Measurements from ENCODE around the gene HBEGF. TPM values are rescaled to one million over a fixed set of nuclear protein-coding genes. Genes with fewer than 3 reads are reported as not detected.

The HBEGF gene
- total RNA-seq, 1 experiment from 2014 or later, result 12.3 TPM

DNA sequence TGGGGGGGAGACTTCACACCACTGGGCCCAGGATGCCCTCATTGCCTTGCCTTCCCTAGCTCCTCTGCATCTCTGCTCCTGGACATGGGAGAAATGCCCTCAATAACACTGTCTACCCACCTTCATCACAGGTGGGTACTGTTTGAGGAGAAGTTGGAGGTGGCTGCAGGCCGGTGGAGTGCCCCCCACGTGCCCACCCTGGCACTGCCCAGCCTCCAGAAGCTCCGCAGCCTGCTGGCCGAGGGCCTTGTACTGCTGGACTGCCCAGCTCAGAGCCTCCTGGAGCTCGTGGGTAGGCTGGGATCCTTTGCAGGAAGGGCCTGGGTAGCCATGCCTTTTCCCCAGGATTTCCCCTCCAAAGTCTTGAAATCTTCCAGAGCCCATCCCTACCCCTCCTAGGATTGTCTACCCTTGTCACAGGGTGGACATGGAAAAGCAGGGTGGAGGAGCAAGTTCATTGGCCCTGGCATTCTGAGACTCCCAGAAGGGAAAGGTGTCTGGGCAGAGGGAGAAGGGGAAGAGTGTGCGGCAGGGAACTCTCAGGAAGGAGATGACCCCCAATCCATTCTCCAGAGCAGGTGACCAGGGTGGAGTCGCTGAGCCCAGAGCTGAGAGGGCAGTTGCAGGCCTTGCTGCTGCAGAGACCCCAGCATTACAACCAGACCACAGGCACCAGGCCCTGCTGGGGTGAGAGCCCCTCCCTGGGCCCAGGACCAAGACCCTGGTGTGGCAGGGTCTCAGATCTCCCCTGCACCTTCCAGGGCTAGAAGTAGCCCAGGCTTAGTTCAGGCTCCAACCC, 14.5 kb upstream of the HBEGF start:
- peaks cover 3 to 37% of the 10 kb centered on the region in 2 experiments; a peak in 3 of 4 replicates for H3K4me1 ChIP-seq (ENCODE audit: control insufficient read depth in 1 of 2, insufficient read depth in 2 of 2, low read length in 2 of 2)
- CTCF ChIA-PET, result interaction anchor here (1.0 to 3.5 kb wide), 6 partner anchors 9 to 359 kb away, joined by 4 to 186 read pairs (median 8); partner anchors contain the start of gene HBEGF
- no peaks in the 10 kb centered on the region for H4K20me1 ChIP-seq (ENCODE audit: insufficient read depth)
- no TSS peak for BruUV-seq (replicated peaks)
- no peaks in the 10 kb centered on the region for H3K36me3 ChIP-seq (ENCODE audit: control insufficient read depth in 1 of 2, insufficient read depth in 2 of 2, low read length in 2 of 2)
- no peak overlapping the region for H3K4me3 ChIP-seq (replicated peaks in 1 of 2; ENCODE audit: low read depth in 1 of 2, low read length in 2 of 2)
- H3K27me3 ChIP-seq (ENCODE audit: insufficient read depth, low read length), result no peaks in the 10 kb centered on the region
- no peaks in the 10 kb centered on the region for H3K79me2 ChIP-seq (ENCODE audit: insufficient read depth, low read length)
- no peak overlapping the region for H3K4me2 ChIP-seq (ENCODE audit: low read length)
- H3K9me2 ChIP-seq (ENCODE audit: insufficient read depth), result no peaks in the 10 kb centered on the region
- no peak overlapping the region for H3K27ac ChIP-seq (ENCODE audit: low read depth, low read length)
- intact Hi-C loops (cut with micrococcal nuclease), result no loop called here
- POLR2A ChIA-PET, result no interaction called here
- H3K9me3 ChIP-seq (ENCODE audit: control insufficient read depth in 1 of 2, insufficient read depth in 1 of 2, low read depth in 1 of 2, low read length in 2 of 2), result no peaks in the 10 kb centered on the region
- H3K9ac ChIP-seq (ENCODE audit: low read length), result no peak overlapping the region
- DNase-seq (ENCODE audit: low read depth, low spot score), result no peak
- no peak overlapping the region for H2AFZ ChIP-seq (ENCODE audit: low read depth, low read length, poor library complexity, severe bottlenecking)
- no peak for ATAC-seq
- RAD21 ChIA-PET (ENCODE audit: low non-redundant PET in 1 of 2, low total read pairs in 2 of 2, uncharacterized antibody in 2 of 2, unreplicated experiment in 2 of 2), result interaction anchor here in 1 of 2 experiments (0.6 kb wide), 1 partner anchor 351 kb away, joined by 3 read pairs; no protein-coding TSS in a partner anchor
- TF ChIP-seq ZBTB33 (IDR thresholded peaks at IDR 0.05; ENCODE audit: extremely low read depth, insufficient replicate concordance, low read length) (no peak), ELF1 (IDR thresholded peaks at IDR 0.05; ENCODE audit: borderline replicate concordance, low read depth) (no peak), CEBPB (IDR thresholded peaks at IDR 0.05; ENCODE audit: low read depth) (no peak)
- TF ChIP-seq, protein P1, sequence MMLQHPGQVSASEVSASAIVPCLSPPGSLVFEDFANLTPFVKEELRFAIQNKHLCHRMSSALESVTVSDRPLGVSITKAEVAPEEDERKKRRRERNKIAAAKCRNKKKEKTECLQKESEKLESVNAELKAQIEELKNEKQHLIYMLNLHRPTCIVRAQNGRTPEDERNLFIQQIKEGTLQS (IDR thresholded peaks at IDR 0.05), result no peak

GRCh38 chr5:140360101-140360500, 13.7 kb upstream of the HBEGF start, which contains the start of gene SLC4A9:
TSS of gene SLC4A9 (plus strand) at chr5:140360194. CDS start at chr5:140360237, 43 bp downstream.
- H3K9me3 ChIP-seq (ENCODE audit: control insufficient read depth in 1 of 2, insufficient read depth in 1 of 2, low read depth in 1 of 2, low read length in 2 of 2), result no peaks in the 10 kb centered on the region
- intact Hi-C loops (cut with micrococcal nuclease), result no loop called here
- H3K79me2 ChIP-seq (ENCODE audit: insufficient read depth, low read length), result no peaks in the 10 kb centered on the region
- CTCF ChIA-PET, result interaction anchor here (1.0 to 3.5 kb wide), 5 partner anchors 8 to 360 kb away, joined by 5 to 186 read pairs (median 8); partner anchors contain the start of gene HBEGF
- no peak within 1 kb of the TSS for H3K27ac ChIP-seq (ENCODE audit: low read depth, low read length)
- H4K20me1 ChIP-seq (ENCODE audit: insufficient read depth), result no peaks in the 10 kb centered on the region
- no peak within 1 kb of the TSS for H3K4me2 ChIP-seq (ENCODE audit: low read length)
- DNase-seq (ENCODE audit: low read depth, low spot score), result no peak
- H3K36me3 ChIP-seq (ENCODE audit: control insufficient read depth in 1 of 2, insufficient read depth in 2 of 2, low read length in 2 of 2), result no peaks in the 10 kb centered on the region
- RAD21 ChIA-PET (ENCODE audit: low non-redundant PET in 1 of 2, low total read pairs in 2 of 2, uncharacterized antibody in 2 of 2, unreplicated experiment in 2 of 2), result interaction anchor here in 1 of 2 experiments (0.6 kb wide), 1 partner anchor 352 kb away, joined by 3 read pairs; no protein-coding TSS in a partner anchor
- peak within 1 kb of the TSS; percentile 88 for H2AFZ ChIP-seq (ENCODE audit: low read depth, low read length, poor library complexity, severe bottlenecking)
- no peak within 1 kb of the TSS for H3K9ac ChIP-seq (ENCODE audit: low read length)
- BruUV-seq (replicated peaks), result no TSS peak
- no peaks in the 10 kb centered on the region for H3K27me3 ChIP-seq (ENCODE audit: insufficient read depth, low read length)
- POLR2A ChIA-PET, result no interaction called here
- H3K4me3 ChIP-seq (replicated peaks in 1 of 2; ENCODE audit: low read depth in 1 of 2, low read length in 2 of 2), result no peak within 1 kb of the TSS
- no peaks in the 10 kb centered on the region for H3K9me2 ChIP-seq (ENCODE audit: insufficient read depth)
- H3K4me1 ChIP-seq (ENCODE audit: control insufficient read depth in 1 of 2, insufficient read depth in 2 of 2, low read length in 2 of 2), result peaks cover 3 to 33% of the 10 kb centered on the region in 2 experiments; a peak in 3 of 4 replicates
- no peak for TF ChIP-seq ZFX (IDR thresholded peaks at IDR 0.05)
- ATAC-seq, result no peak
